Eye (tissue), 1 donor: Measurements from ENCODE around the gene OVCH2.
A peak's percentile ranks its signal among the peaks of the same experiment; 100 is the strongest.
"Not testable (repeated sequence)": the region's sequence is repeated elsewhere in the genome, so short reads cannot be mapped to it uniquely, and the experiment has no call there.

Source experiments
- DNase-seq: peaks from one replicate; pipeline ENCODE4 v3.0.0-alpha.2; 2015

The OVCH2 gene

GRCh38 chr11:7671347-7672215 lies 34.7 kb downstream of the OVCH2 start:
- no peak for DNase-seq

- no peak for DNase-seq
Measured at GRCh38 chr11:7670641-7671040, 35.6 kb downstream of the OVCH2 start.

- DNase-seq = no peak
Measured at GRCh38 chr11:7668911-7669310, 37.4 kb downstream of the OVCH2 start.

- no peak for DNase-seq
Measured at GRCh38 chr11:7668464-7668863, 37.8 kb downstream of the OVCH2 start.

- no peak for DNase-seq
Measured at GRCh38 chr11:7667460-7667859, 38.8 kb downstream of the OVCH2 start.

GRCh38 chr11:7666292-7666866 lies 39.9 kb downstream of the OVCH2 start:
- DNase-seq = no peak

GRCh38 chr11:7665473-7666291 lies 40.6 kb downstream of the OVCH2 start:
- DNase-seq = peak; percentile 78

GRCh38 chr11:7664867-7665266 lies 41.4 kb downstream of the OVCH2 start:
- DNase-seq = no peak

- not testable (repeated sequence) for DNase-seq
Measured at GRCh38 chr11:7663531-7663930, 42.7 kb downstream of the OVCH2 start.

GRCh38 chr11:7657306-7658025 lies 48.8 kb downstream of the OVCH2 start:
- DNase-seq = peak; percentile 84

GRCh38 chr11:7656704-7657103 lies 49.6 kb downstream of the OVCH2 start:
- DNase-seq = no peak

GRCh38 chr11:7655253-7656217 lies 50.7 kb downstream of the OVCH2 start:
- DNase-seq = no peak

- DNase-seq = peak; percentile 66
Measured at GRCh38 chr11:7654195-7654705, 52.0 kb downstream of the OVCH2 start.

GRCh38 chr11:7651700-7652099 lies 54.6 kb downstream of the OVCH2 start:
- DNase-seq = no peak

GRCh38 chr11:7651140-7651551 lies 55.1 kb downstream of the OVCH2 start:
- no peak for DNase-seq

GRCh38 chr11:7648264-7648663 lies 58.0 kb downstream of the OVCH2 start:
- DNase-seq = no peak

GRCh38 chr11:7646866-7647265 lies 59.4 kb downstream of the OVCH2 start:
- DNase-seq = no peak

GRCh38 chr11:7645206-7645605 lies 61.1 kb downstream of the OVCH2 start:
- DNase-seq = no peak

GRCh38 chr11:7643314-7643713 lies 63.0 kb downstream of the OVCH2 start:
- peak; percentile 56 for DNase-seq

GRCh38 chr11:7642747-7643146 lies 63.5 kb downstream of the OVCH2 start:
- DNase-seq = no peak

- no peak for DNase-seq
Measured at GRCh38 chr11:7640816-7641215, 65.5 kb downstream of the OVCH2 start.
